K562 (cell line): Measurements from ENCODE around the gene ZFYVE28.

Experiments used
- SP2 ChIP-seq: IDR thresholded peaks from 2 replicates; pipeline ENCODE4 v1.6.1; 2011; ENCODE audit warnings: mild to moderate bottlenecking, low read depth, low read length, moderate library complexity; ENCODE audit not compliant: poor library complexity, severe bottlenecking; ENCODE audit errors: extremely low read depth
- TAF1 ChIP-seq: IDR thresholded peaks from 2 replicates; pipeline ENCODE4 v1.6.1; 2011; ENCODE audit warnings: mild to moderate bottlenecking, low read length, moderate library complexity; ENCODE audit not compliant: insufficient read depth, control insufficient read depth, severe bottlenecking; ENCODE audit errors: extremely low read depth
- TSC22D4 ChIP-seq: fragments of 450-650 bp; IDR thresholded peaks from 2 replicates; pipeline ENCODE4 v1.6.1; 2016; ENCODE audit warnings: missing genetic modification characterization, missing biosample characterization, control low read depth
- ZNF133 ChIP-seq: fragments of 250-450 bp; sonication (Bioruptor Pico); IDR thresholded peaks from 2 replicates; pipeline ENCODE4 v1.4.0; 2020; ENCODE audit warnings: mild to moderate bottlenecking
- TF ChIP-seq, protein P1 (sequence below): sonication (generic); formaldehyde crosslinking; IDR thresholded peaks from 2 replicates; pipeline ENCODE4 v1.5.0; 2020; ENCODE audit warnings: missing genetic modification reagents

DNA sequence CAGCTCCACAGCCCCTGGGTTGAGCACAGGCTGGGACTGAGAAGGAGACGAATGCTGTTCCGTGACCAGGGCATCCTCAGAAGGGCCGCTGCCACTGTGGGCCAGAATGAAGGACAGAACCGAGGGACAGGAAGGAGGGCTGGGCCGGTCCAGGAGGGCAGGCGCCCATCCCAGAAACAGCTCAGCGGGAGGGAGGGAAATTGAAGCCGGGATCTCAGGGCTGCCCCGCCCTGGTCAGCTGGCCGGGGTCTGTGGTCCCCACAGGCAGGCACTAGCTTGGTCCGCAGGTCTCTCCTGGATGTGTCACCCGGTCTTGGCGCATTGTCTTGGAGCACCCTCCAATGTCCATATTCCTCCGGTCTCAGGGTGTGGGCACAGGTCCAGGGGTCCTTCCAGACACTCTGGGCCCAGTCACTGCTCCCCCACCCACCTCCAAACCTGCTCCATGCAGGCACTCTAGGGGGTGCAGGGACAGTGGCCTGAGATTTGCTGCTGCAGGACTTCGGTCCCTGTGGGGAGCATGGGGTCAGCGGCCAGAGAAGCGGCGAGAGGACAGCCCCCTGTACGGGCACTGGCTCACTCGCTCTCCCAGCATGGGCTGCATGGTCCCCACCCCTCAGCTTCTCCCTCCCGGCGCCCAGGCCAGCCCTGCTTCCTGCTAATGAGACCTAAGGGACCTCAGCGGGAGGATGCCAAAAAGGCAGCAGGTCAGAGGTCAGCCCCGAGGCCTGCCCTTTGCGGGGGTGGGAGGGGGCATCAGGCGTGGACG, 132.6 kb downstream of the ZFYVE28 start:
- TF ChIP-seq, protein P1, sequence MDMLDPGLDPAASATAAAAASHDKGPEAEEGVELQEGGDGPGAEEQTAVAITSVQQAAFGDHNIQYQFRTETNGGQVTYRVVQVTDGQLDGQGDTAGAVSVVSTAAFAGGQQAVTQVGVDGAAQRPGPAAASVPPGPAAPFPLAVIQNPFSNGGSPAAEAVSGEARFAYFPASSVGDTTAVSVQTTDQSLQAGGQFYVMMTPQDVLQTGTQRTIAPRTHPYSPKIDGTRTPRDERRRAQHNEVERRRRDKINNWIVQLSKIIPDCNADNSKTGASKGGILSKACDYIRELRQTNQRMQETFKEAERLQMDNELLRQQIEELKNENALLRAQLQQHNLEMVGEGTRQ (CRISPR knock-in tag) = no peak
- TF ChIP-seq TAF1 = no peak
- no peak for TF ChIP-seq SP2
- no peak for TF ChIP-seq ZNF133 (CRISPR knock-in tag)
- no peak for TF ChIP-seq TSC22D4 (tag)
